ENCODE data around the gene MS4A18.

The MS4A18 gene

DNA sequence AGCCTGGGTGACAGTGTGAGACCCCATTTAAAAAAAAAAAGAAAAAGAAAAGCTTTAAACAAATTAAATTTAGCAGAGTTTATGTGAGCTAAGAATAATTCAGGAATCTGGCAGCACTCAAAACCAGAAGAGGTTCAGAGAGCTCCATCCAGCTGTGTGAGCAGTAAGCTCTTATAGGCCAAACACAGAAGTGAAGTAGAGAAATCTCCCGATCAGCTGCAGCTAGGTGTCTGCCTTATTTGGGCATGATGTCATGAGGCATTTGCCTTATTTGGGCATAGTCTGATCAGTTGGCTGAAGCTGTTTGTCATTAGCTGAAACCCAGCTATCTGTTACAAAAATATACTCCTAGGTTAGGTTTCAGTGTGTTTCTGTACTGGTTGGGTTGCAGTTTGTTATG, 40.4 kb downstream of the MS4A18 start:
- no peaks in the 10 kb centered on the region for H3K4me1 ChIP-seq (ENCODE audit: control insufficient read depth, insufficient read depth, low read length)
- no peak overlapping the region for H3K4me3 ChIP-seq (ENCODE audit: insufficient read depth, low read depth, low read length)
- no peaks in the 10 kb centered on the region for H3K9me3 ChIP-seq (ENCODE audit: control insufficient read depth, low read length)
- H3K27me3 ChIP-seq (ENCODE audit: control insufficient read depth, insufficient read depth, low read length, poor library complexity, severe bottlenecking), result no peaks in the 10 kb centered on the region
- H3K36me3 ChIP-seq (ENCODE audit: control insufficient read depth, insufficient read depth, low read length), result no peaks in the 10 kb centered on the region
- no peak overlapping the region for H3K27ac ChIP-seq (ENCODE audit: insufficient read depth, low read depth, low read length, poor library complexity, severe bottlenecking)
- 75 to 77% methylated on average over 1 of the region's 1 CpG for WGBS, 2 experiments

DNA sequence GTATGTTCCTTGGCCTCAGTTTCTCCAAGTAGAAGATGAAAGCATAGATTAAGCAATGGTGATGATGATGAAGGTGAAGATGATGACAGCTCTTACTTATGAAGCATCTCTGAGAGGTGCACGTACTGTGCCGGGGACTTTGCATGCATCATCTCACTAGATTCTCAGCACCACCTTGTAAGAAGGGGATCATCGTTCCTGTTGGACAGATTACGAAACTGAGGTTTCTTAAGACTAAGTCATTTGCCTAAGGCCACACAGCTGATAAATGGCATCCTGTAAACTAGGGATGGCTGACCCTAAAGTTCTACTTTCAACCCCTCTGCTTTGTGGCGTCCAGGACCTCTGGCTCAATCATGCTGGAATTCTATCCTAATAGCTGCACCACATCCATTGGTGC, 40.8 kb downstream of the MS4A18 start:
- Histone ChIP-seq H3K36me3 (ENCODE audit: control insufficient read depth, insufficient read depth, low read length) (no peaks in the 10 kb centered on the region), H3K27ac (ENCODE audit: insufficient read depth, low read depth, low read length, poor library complexity, severe bottlenecking) (no peak overlapping the region), H3K4me3 (ENCODE audit: insufficient read depth, low read depth, low read length) (no peak overlapping the region), H3K27me3 (ENCODE audit: control insufficient read depth, insufficient read depth, low read length, poor library complexity, severe bottlenecking) (no peaks in the 10 kb centered on the region), H3K9me3 (ENCODE audit: control insufficient read depth, low read length) (no peaks in the 10 kb centered on the region), H3K4me1 (ENCODE audit: control insufficient read depth, insufficient read depth, low read length) (no peaks in the 10 kb centered on the region)
- WGBS, 2 experiments, result 94% methylated on average over 5 of the region's 5 CpGs

DNA sequence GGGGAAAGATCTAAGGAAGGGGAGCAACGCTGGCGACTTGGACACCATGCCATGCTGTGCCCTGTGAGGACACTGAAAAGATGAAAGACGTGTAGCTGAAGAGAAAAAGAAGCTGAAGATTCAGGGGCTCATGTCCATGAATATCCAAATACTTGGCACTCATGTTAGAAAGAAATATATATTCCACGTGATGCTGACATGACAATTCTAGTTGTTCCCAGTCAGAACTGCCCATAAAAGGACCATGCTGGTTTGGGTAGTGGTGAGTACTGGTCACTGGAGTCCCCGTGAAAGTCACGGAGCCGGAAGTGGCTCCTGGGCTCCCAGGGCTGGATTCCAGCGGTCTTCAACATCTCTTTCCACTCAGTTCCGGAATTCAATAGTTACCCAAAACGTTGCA, 42.0 kb downstream of the MS4A18 start:
- WGBS, 2 experiments, result 90 to 94% methylated on average over 10 of the region's 10 CpGs
- Histone ChIP-seq H3K27ac (ENCODE audit: insufficient read depth, low read depth, low read length, poor library complexity, severe bottlenecking) (no peak overlapping the region), H3K27me3 (ENCODE audit: control insufficient read depth, insufficient read depth, low read length, poor library complexity, severe bottlenecking) (no peaks in the 10 kb centered on the region)

DNA sequence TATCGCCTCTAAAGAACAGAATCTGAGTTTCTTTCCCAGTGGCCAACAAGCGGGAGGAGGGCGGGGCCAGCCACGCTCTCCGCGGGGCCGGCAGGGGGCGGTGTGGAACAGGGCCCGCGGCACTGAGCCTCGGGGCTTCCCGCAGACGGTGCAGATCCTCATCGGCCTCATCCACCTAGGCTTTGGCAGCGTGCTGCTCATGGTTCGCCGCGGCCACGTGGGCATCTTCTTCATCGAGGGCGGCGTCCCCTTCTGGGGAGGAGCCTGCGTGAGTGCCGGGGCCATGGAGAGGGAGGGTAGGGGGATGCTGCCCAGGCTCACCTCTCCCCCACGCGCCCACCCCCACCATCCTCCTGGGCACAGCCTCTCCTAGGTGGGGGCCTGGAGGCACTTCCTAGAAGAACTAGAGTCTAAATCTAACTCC, 42.9 kb downstream of the MS4A18 start:
- Histone ChIP-seq H3K27ac (ENCODE audit: insufficient read depth, low read depth, low read length, poor library complexity, severe bottlenecking) (no peak overlapping the region), H3K4me1 (ENCODE audit: control insufficient read depth, insufficient read depth, low read length) (no peaks in the 10 kb centered on the region), H3K9me3 (ENCODE audit: control insufficient read depth, low read length) (no peaks in the 10 kb centered on the region), H3K27me3 (ENCODE audit: control insufficient read depth, insufficient read depth, low read length, poor library complexity, severe bottlenecking) (no peaks in the 10 kb centered on the region), H3K4me3 (ENCODE audit: insufficient read depth, low read depth, low read length) (no peak overlapping the region), H3K36me3 (ENCODE audit: control insufficient read depth, insufficient read depth, low read length) (no peaks in the 10 kb centered on the region)
- WGBS, 2 experiments, result 61 to 66% methylated on average over 26 of the region's 26 CpGs

More for the DNA sequence above, 42.0 kb downstream of the MS4A18 start:
- H3K36me3 ChIP-seq (ENCODE audit: control insufficient read depth, insufficient read depth, low read length), result no peaks in the 10 kb centered on the region
- no peak overlapping the region for H3K4me3 ChIP-seq (ENCODE audit: insufficient read depth, low read depth, low read length)
- H3K4me1 ChIP-seq (ENCODE audit: control insufficient read depth, insufficient read depth, low read length), result no peaks in the 10 kb centered on the region
- H3K9me3 ChIP-seq (ENCODE audit: control insufficient read depth, low read length), result no peaks in the 10 kb centered on the region

DNA sequence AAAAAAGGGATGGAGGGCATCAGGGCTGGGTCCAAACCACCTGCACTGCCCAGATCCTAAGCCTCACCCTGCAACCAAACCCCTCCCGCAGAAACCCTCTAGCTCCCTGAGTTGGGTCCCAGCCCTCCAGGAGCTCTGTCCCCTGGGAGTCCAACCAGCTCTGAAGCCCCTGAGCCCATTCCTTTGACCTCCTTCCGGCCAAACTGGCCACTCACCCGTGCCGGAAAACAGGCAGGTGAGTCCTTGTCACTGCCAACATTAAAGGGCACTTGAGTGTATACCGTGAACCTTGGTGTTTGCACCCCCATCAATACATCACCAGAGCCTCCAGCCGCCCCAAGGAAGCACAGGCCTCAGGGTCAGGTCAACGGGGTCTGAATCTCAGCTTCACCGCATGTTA, 43.7 kb downstream of the MS4A18 start:
- Histone ChIP-seq H3K36me3 (ENCODE audit: control insufficient read depth, insufficient read depth, low read length) (no peaks in the 10 kb centered on the region), H3K4me3 (ENCODE audit: insufficient read depth, low read depth, low read length) (no peak overlapping the region), H3K9me3 (ENCODE audit: control insufficient read depth, low read length) (no peaks in the 10 kb centered on the region), H3K27me3 (ENCODE audit: control insufficient read depth, insufficient read depth, low read length, poor library complexity, severe bottlenecking) (no peaks in the 10 kb centered on the region), H3K4me1 (ENCODE audit: control insufficient read depth, insufficient read depth, low read length) (no peaks in the 10 kb centered on the region), H3K27ac (ENCODE audit: insufficient read depth, low read depth, low read length, poor library complexity, severe bottlenecking) (no peak overlapping the region)
- WGBS, 2 experiments, result 92 to 95% methylated on average over 8 of the region's 8 CpGs

DNA sequence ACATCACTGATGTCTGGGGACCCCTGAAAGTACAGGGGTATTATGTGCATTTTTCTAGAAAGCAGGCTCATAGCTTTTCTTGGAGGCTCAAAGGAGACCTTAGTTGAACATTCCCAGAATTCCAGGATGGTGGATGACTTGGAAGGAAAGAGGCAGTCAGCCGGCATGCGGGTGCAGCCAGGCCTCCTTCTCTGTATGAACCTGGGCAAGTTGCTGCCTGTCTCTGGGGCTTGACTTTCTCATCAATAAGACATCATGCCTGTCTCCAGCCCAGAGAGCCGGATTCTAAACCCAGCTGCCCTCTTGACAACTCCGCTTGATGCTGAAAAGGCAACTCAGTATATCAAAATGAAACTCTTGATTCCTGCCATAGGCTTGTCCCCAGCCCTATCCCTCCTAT, 44.8 kb downstream of the MS4A18 start:
- 89 to 96% methylated on average over 4 of the region's 4 CpGs for WGBS, 2 experiments
- no peaks in the 10 kb centered on the region for H3K27me3 ChIP-seq (ENCODE audit: control insufficient read depth, insufficient read depth, low read length, poor library complexity, severe bottlenecking)

DNA sequence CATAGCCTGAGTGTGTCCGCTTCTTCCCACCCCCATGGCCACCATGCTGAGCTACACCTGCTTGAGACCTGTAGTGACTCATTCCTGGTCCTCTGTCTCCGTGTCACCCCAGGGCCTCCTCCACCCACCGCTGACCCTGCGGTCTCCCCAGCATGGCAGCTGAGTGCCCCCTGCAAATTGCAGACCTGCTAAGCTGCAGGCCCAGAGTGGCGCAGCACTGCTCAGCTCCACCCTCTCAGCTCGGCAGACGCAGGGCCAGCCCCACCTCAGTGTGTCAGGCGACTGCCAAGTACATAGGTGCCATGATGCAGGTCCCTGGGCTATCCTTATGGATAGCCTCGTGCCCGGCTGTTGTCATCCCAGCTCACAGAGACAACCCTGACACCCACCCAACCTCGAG, 45.3 kb downstream of the MS4A18 start:
- 90 to 91% methylated on average over 11 of the region's 11 CpGs for WGBS, 2 experiments
- H3K4me1 ChIP-seq (ENCODE audit: control insufficient read depth, insufficient read depth, low read length), result no peaks in the 10 kb centered on the region
- no peak overlapping the region for H3K27ac ChIP-seq (ENCODE audit: insufficient read depth, low read depth, low read length, poor library complexity, severe bottlenecking)
- H3K36me3 ChIP-seq (ENCODE audit: control insufficient read depth, insufficient read depth, low read length), result no peaks in the 10 kb centered on the region
- no peaks in the 10 kb centered on the region for H3K27me3 ChIP-seq (ENCODE audit: control insufficient read depth, insufficient read depth, low read length, poor library complexity, severe bottlenecking)
- no peaks in the 10 kb centered on the region for H3K9me3 ChIP-seq (ENCODE audit: control insufficient read depth, low read length)
- H3K4me3 ChIP-seq (ENCODE audit: insufficient read depth, low read depth, low read length), result no peak overlapping the region

More for the DNA sequence above, 44.8 kb downstream of the MS4A18 start:
- Histone ChIP-seq H3K27ac (ENCODE audit: insufficient read depth, low read depth, low read length, poor library complexity, severe bottlenecking) (no peak overlapping the region), H3K9me3 (ENCODE audit: control insufficient read depth, low read length) (no peaks in the 10 kb centered on the region), H3K4me1 (ENCODE audit: control insufficient read depth, insufficient read depth, low read length) (no peaks in the 10 kb centered on the region), H3K4me3 (ENCODE audit: insufficient read depth, low read depth, low read length) (no peak overlapping the region), H3K36me3 (ENCODE audit: control insufficient read depth, insufficient read depth, low read length) (no peaks in the 10 kb centered on the region)

DNA sequence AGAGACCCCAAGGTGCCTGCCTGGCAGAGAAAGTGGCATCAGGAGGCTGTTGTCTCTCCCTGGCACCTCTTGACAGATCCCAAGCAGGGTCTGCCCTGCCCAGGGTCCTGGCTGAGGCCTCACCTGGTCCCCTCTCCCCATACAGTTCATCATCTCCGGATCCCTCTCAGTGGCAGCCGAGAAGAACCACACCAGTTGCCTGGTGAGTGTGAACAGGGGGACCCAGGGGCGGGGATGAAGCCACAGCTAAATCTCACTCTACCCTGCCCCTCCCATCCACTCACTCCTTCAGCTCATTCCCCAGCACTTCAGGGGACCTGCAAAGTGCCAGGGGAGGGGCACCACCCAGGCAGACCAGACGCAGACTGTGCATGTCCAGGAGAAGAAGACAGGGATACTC, 46.6 kb downstream of the MS4A18 start:
- H3K27ac ChIP-seq (ENCODE audit: insufficient read depth, low read depth, low read length, poor library complexity, severe bottlenecking), result no peak overlapping the region
- no peak overlapping the region for H3K4me3 ChIP-seq (ENCODE audit: insufficient read depth, low read depth, low read length)
- H3K9me3 ChIP-seq (ENCODE audit: control insufficient read depth, low read length), result no peaks in the 10 kb centered on the region
- 90 to 95% methylated on average over 4 of the region's 4 CpGs for WGBS, 2 experiments
- H3K27me3 ChIP-seq (ENCODE audit: control insufficient read depth, insufficient read depth, low read length, poor library complexity, severe bottlenecking), result no peaks in the 10 kb centered on the region
- H3K36me3 ChIP-seq (ENCODE audit: control insufficient read depth, insufficient read depth, low read length), result no peaks in the 10 kb centered on the region
- H3K4me1 ChIP-seq (ENCODE audit: control insufficient read depth, insufficient read depth, low read length), result no peaks in the 10 kb centered on the region

DNA sequence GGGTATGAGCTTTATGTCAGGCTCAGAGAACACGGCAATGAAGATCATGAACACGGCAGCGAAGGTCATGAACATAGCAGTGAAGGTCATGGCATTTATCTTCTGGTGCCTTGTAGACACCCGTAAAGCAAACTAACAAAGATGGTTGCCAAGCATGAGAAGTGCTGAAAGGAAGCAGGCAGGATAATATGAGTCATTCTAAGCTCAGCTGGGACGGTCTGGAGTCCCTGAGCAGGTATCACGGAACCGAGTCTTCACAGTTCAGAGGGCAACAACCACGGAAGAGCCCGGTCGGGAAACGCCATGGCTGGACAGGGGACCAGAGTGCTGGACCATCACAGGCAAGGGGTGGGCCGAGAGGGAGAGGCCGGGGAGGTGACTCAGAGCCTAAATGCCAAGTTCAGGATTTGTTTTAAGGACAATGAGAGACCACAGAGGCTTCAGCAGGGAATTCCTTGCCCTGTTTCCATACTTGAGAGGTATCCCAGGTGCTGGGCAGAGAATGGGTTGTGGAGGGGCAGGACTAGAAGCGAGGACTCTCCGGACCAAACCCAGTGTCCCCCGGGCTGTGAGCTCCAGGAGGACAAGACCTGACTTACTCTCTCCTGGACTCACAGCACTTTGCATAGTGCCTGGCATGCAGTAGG, 47.5 kb downstream of the MS4A18 start:
- Histone ChIP-seq H3K36me3 (ENCODE audit: control insufficient read depth, insufficient read depth, low read length) (no peaks in the 10 kb centered on the region), H3K9me3 (ENCODE audit: control insufficient read depth, low read length) (no peaks in the 10 kb centered on the region), H3K27ac (ENCODE audit: insufficient read depth, low read depth, low read length, poor library complexity, severe bottlenecking) (no peak overlapping the region), H3K4me1 (ENCODE audit: control insufficient read depth, insufficient read depth, low read length) (no peaks in the 10 kb centered on the region), H3K4me3 (ENCODE audit: insufficient read depth, low read depth, low read length) (no peak overlapping the region), H3K27me3 (ENCODE audit: control insufficient read depth, insufficient read depth, low read length, poor library complexity, severe bottlenecking) (no peaks in the 10 kb centered on the region)
- 92 to 95% methylated on average over 16 of the region's 16 CpGs for WGBS, 2 experiments

DNA sequence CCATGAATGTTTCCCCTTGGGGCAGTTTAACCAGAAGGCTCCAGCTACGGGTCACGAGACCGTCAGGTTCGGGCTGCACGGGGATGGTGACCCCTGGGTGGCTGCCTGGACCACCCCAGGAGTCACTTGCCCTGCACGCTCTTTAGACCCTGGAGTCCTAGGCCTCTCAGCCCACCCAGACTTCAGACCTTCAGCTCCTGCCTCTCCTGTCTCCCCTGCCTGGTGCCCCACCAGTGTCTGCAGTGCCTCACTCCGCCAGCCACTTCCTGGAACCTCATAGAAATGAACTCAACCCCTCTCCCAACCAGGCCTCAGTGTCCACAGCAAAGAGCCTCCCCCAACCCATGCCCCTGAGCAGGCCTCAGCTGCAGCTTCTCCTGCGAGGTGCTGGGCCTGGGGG, 48.1 kb downstream of the MS4A18 start:
- H3K27me3 ChIP-seq (ENCODE audit: control insufficient read depth, insufficient read depth, low read length, poor library complexity, severe bottlenecking), result no peaks in the 10 kb centered on the region
- no peaks in the 10 kb centered on the region for H3K36me3 ChIP-seq (ENCODE audit: control insufficient read depth, insufficient read depth, low read length)
- H3K4me3 ChIP-seq (ENCODE audit: insufficient read depth, low read depth, low read length), result no peak overlapping the region
- no peak overlapping the region for H3K27ac ChIP-seq (ENCODE audit: insufficient read depth, low read depth, low read length, poor library complexity, severe bottlenecking)
- no peaks in the 10 kb centered on the region for H3K9me3 ChIP-seq (ENCODE audit: control insufficient read depth, low read length)
- 91 to 93% methylated on average over 8 of the region's 8 CpGs for WGBS, 2 experiments
- no peaks in the 10 kb centered on the region for H3K4me1 ChIP-seq (ENCODE audit: control insufficient read depth, insufficient read depth, low read length)

DNA sequence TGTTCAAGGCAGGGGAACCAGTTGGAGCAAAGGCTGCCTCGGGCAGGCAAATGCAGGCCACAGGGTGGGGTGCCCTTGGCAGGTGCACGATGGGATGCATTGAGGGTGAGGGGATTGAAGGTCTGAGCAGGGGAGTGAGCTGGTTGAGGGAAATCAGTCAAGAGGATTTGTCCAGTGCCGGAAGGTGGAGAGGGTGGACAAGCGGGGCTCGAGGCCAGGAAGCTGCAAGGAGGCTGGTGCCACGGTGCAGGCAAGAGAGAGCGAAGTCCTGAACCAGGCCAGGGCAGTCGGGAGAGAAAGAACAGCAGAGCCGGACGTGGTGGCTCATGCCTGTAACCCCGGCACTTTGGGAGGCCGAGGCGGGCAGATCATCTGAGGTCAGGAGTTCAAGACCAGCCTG, 50.2 kb downstream of the MS4A18 start:
- H3K27me3 ChIP-seq (ENCODE audit: control insufficient read depth, insufficient read depth, low read length, poor library complexity, severe bottlenecking), result no peaks in the 10 kb centered on the region
- 86 to 90% methylated on average over 13 of the region's 13 CpGs for WGBS, 2 experiments
- H3K27ac ChIP-seq (ENCODE audit: insufficient read depth, low read depth, low read length, poor library complexity, severe bottlenecking), result no peak overlapping the region
- H3K9me3 ChIP-seq (ENCODE audit: control insufficient read depth, low read length), result no peaks in the 10 kb centered on the region
- no peaks in the 10 kb centered on the region for H3K4me1 ChIP-seq (ENCODE audit: control insufficient read depth, insufficient read depth, low read length)
- no peaks in the 10 kb centered on the region for H3K36me3 ChIP-seq (ENCODE audit: control insufficient read depth, insufficient read depth, low read length)
- H3K4me3 ChIP-seq (ENCODE audit: insufficient read depth, low read depth, low read length), result no peak overlapping the region

Measured in ectodermal cell (in vitro differentiated cells).